ENCODE results near the gene PLD2.

DNA sequence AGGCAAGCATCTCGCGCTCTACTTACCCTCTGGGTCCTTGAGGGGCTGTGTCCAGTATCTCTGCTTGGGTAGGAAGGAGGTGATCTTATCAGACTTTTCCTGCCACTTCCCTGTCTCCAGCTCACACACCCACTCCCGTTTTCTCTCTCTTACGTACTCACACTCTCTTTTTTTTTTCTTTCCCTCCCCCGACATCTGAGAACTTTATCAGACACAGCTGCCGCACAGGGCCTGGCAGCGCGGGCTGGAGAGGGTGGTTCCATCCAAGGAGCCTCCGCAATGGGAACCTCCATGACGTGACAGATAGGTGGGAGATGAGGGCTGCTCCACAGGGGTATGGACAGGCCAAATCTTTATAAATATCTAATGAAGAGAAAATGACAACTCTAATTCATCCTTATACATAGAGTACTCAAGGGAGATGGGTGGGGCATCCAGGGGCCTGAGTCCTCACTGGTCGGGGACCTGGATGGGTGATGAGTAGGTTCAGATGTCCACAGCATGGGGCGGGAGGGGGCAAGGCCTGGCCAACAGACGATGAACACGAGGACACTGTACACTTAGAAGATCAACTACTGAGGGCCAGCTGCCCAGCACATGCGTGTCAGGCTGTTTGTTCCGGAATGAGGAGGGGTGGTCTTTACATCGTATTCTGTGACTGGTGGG, 49.5 kb downstream of the PLD2 start:
- TF ChIP-seq, protein P1, sequence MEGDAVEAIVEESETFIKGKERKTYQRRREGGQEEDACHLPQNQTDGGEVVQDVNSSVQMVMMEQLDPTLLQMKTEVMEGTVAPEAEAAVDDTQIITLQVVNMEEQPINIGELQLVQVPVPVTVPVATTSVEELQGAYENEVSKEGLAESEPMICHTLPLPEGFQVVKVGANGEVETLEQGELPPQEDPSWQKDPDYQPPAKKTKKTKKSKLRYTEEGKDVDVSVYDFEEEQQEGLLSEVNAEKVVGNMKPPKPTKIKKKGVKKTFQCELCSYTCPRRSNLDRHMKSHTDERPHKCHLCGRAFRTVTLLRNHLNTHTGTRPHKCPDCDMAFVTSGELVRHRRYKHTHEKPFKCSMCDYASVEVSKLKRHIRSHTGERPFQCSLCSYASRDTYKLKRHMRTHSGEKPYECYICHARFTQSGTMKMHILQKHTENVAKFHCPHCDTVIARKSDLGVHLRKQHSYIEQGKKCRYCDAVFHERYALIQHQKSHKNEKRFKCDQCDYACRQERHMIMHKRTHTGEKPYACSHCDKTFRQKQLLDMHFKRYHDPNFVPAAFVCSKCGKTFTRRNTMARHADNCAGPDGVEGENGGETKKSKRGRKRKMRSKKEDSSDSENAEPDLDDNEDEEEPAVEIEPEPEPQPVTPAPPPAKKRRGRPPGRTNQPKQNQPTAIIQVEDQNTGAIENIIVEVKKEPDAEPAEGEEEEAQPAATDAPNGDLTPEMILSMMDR (IDR thresholded peaks at IDR 0.05), result no peak
- no peak for TF ChIP-seq ZFX (IDR thresholded peaks at IDR 0.05; ENCODE audit: borderline replicate concordance)

Measured in 22Rv1 (cell line).